ENCODE measurements around the gene RAB33A. TPM values are rescaled to one million over a fixed set of nuclear protein-coding genes. Genes with fewer than 3 reads are reported as not detected.

RAB33A gene
- total and polyA plus RNA-seq, 2 of the 4 experiments (the other 2 are of a cell fraction): 1.6 to 1.8 TPM

- H2BK15ac ChIP-seq (ENCODE audit: low read depth, low read length): no peak overlapping the region
- dilution Hi-C loops (cut with HindIII; ENCODE audit: low sequenced_read_pairs, unreplicated experiment): no loop called here
- no peaks in the 10 kb centered on the region; the same call in 1 of the 2 replicates for H4K20me1 ChIP-seq (ENCODE audit: insufficient read depth, low read length)
- no peak overlapping the region for H3K14ac ChIP-seq (replicated peaks; ENCODE audit: low read depth, low read length)
- in situ Hi-C loops (cut with MboI; ENCODE audit: low sequenced_read_pairs): loop anchor here (25.0 kb wide), 1 partner anchor 563 kb away; no protein-coding TSS in a partner anchor
- H2AFZ ChIP-seq (replicated peaks; ENCODE audit: low read length, poor library complexity): no peak overlapping the region
- no peak overlapping the region for H3K4me2 ChIP-seq (ENCODE audit: low read depth, low read length)
- no CpG with 5 or more reads among the region's 2 CpGs for WGBS, 2 experiments (ENCODE audit: extremely low coverage in 2 of 2, insufficient read length in 1 of 2)
- H3K27me3 ChIP-seq (ENCODE audit: control insufficient read depth, insufficient read depth, low read length): peaks cover 2% of the 10 kb centered on the region; the same call in 1 of the 2 replicates
- no peak overlapping the region for H3K23ac ChIP-seq (ENCODE audit: low read depth, low read length)
- H3K56ac ChIP-seq (ENCODE audit: extremely low read depth, insufficient read depth, low read length): no peak overlapping the region
- no peak overlapping the region for H4K91ac ChIP-seq (ENCODE audit: insufficient read depth, low read depth, low read length)
- no peak overlapping the region for H2BK20ac ChIP-seq (ENCODE audit: low read depth, low read length)
- H3K36me3 ChIP-seq (ENCODE audit: control insufficient read depth, insufficient read depth, low read length): no peaks in the 10 kb centered on the region
- no peak overlapping the region for H3K9ac ChIP-seq (ENCODE audit: low read depth, low read length)
- no peak overlapping the region for H2BK120ac ChIP-seq (ENCODE audit: low read depth, low read length)
- ChIA-PET CTCF (no interaction called here), POLR2A (ENCODE audit: unreplicated experiment) (no interaction called here)
- H2BK5ac ChIP-seq (ENCODE audit: low read depth, low read length, poor library complexity, severe bottlenecking): no peak overlapping the region
- no peak overlapping the region for H2AK5ac ChIP-seq (ENCODE audit: low read depth, low read length)
- no peak overlapping the region for H3K18ac ChIP-seq (ENCODE audit: low read depth, low read length)
- H3K27ac ChIP-seq (ENCODE audit: insufficient read depth, low read length): no peak overlapping the region
- no peak overlapping the region for H4K8ac ChIP-seq (ENCODE audit: low read depth in 2 of 2, low read length in 2 of 2)
- no peak overlapping the region for H2AK9ac ChIP-seq (replicated peaks; ENCODE audit: low read depth, low read length, poor library complexity)
- ATAC-seq (ENCODE audit: low read depth): no peak
- TF ChIP-seq CHD1 (IDR thresholded peaks at IDR 0.05; ENCODE audit: low read depth, low read length) (no peak), RFX5 (IDR thresholded peaks at IDR 0.05; ENCODE audit: low read depth, low read length) (no peak), RCOR1 (IDR thresholded peaks at IDR 0.05; ENCODE audit: insufficient replicate concordance, low read length) (no peak), MAFK (IDR thresholded peaks at IDR 0.05; ENCODE audit: low read depth, low read length) (no peak), RAD21 (IDR thresholded peaks at IDR 0.05; ENCODE audit: low read length) (no peak), ELK1 (IDR thresholded peaks at IDR 0.05; ENCODE audit: borderline replicate concordance, low read depth, low read length) (no peak), POLR2A (IDR thresholded peaks at IDR 0.05; ENCODE audit: low read depth, low read length) (no peak), FOS (IDR thresholded peaks at IDR 0.05; ENCODE audit: low read depth, low read length) (no peak), MXI1 (IDR thresholded peaks at IDR 0.05; ENCODE audit: borderline replicate concordance, low read depth, low read length) (no peak), SMC3 (IDR thresholded peaks at IDR 0.05; ENCODE audit: low read depth, low read length) (no peak), CTCF (conservative IDR thresholded peaks at IDR 0.05; ENCODE audit: low read depth, low read length) (no peak), BHLHE40 (IDR thresholded peaks at IDR 0.05; ENCODE audit: low read depth, low read length) (no peak), NFE2L2 (IDR thresholded peaks at IDR 0.05; ENCODE audit: low read depth, low read length) (no peak)
- H3K4ac ChIP-seq (ENCODE audit: low read depth, low read length): no peak overlapping the region
- no peak overlapping the region for H4K5ac ChIP-seq (ENCODE audit: low read depth, low read length)
- H3K9me3 ChIP-seq (ENCODE audit: control insufficient read depth, insufficient read depth, low read length): no peaks in the 10 kb centered on the region
- peaks cover 7% of the 10 kb centered on the region for H3K4me1 ChIP-seq (ENCODE audit: control insufficient read depth, insufficient read depth, low read length)
- no peaks in the 10 kb centered on the region for H3K79me1 ChIP-seq (ENCODE audit: low read depth in 1 of 2, low read length in 2 of 2)
- no peak for DNase-seq
- H3K9me1 ChIP-seq (ENCODE audit: insufficient read depth, low read length): peaks cover 11% of the 10 kb centered on the region; the same call in 1 of the 2 replicates
- no peak overlapping the region for H3K4me3 ChIP-seq (ENCODE audit: insufficient read depth, low read depth, low read length)
- no TSS peak for BruUV-seq (replicated peaks)
- intact Hi-C loops (cut with micrococcal nuclease): loop anchor here (5.0 kb wide), 1 partner anchor 63 kb away; the partner anchor contains the start of gene ELF4
Measured at GRCh38 chrX:130174937-130175336, 3.2 kb downstream of the RAB33A start.

Data from IMR-90 (cell line).